HL-60/S4 treated with retinoic acid at 250 ng/mL for 4 days and 3 days (cell line): Measurements from ENCODE around the gene TSR3.

ENCODE experiments used
- in situ Hi-C: fragments of 300-500 bp; cut with MboI; formaldehyde crosslinking; loops from 2 replicates; pipeline ENCODE4 v1.7.0; 2022; ENCODE audit warnings: low sequenced_read_pairs

TSR3 gene

GRCh38 chr16:1378087-1378803 lies 26.6 kb upstream of the TSR3 start:
- in situ Hi-C loops, result no loop called here

DNA sequence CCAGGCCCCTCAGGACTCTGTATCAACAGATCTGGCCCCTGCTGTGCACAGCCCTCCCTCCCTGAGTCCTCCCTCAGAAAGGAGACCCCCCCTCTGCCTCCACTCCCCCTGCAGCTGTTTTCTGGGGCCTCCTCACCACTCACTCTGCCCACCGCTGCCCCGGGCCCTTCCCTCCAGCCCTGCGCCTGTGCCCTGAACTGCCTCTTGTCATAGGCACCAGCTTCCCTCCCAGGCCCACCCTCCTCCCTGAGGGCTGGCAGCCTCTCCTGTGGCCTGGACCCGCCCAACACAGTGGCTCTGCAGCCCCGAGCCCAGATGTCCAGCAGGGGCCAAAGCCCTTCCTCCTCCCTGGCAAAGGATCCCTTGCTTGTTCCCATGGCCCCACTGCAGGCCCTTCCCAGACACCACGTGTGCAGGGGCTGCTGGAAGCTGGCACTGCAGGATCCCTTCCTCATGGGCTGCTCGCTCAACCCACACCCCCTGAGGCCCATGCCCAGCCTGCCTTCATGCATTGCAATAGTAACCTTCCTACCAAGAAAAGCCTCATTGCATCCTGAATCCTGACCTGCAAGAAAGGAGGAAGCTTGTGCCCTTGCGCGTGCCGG lies 25.8 kb upstream of the TSR3 start:
- in situ Hi-C loops, result no loop called here

DNA sequence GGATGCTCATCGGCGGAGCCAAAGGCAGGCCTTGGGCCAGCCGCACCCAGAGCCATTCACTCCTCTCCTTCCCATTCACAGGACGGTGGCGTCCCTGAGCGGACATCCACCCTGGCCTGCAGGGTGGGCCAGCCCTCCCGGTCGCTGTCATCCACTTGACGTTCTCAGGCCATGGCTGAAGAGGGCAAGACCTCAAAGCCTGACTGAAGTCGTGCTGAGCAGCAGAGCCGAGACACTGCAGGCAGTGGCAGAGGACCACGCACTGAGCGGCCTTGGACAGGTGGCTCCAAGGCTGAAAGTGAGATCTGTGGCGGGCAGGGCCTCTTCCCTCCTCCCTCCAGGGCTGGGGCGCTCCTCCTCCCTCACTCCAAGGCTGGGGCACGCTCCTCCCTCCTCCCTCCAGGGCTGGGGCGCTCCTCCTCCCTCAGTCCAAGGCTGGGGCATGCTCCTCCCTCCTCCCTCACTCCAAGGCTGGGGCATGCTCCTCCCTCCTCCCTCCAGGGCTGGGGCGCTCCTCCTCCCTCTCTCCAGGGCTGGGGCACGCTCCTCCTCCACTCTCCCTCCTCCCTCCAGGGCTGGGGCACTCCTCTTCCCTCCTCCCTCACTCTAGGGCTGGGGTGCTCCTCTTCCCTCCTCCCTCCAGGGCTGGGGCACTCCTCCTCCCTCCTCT lies 24.2 kb upstream of the TSR3 start:
- in situ Hi-C loops, result no loop called here

DNA sequence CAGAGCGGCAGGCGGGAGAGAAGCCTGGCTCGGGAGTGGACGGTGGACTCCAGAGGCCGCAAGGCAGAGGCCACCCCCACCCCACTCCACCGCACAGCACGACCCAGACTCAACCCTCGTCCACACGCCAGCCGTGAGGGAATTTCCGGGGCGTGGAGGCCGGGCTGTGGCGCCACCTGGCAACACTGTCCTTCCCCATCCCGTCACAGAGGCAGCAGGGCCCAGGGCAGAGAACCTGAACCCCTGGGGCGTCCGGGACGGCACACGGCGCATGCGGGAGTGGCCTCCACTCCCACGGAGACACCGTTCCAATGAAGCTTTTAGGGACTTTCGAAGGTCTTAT lies 23.6 kb upstream of the TSR3 start:
- in situ Hi-C loops, result no loop called here

- in situ Hi-C loops, result no loop called here
These were observed 23.0 kb upstream of the TSR3 start for GRCh38 chr16:1374418-1375297.

- in situ Hi-C loops, result no loop called here
These were observed 20.7 kb upstream of the TSR3 start for GRCh38 chr16:1372292-1372950.

DNA sequence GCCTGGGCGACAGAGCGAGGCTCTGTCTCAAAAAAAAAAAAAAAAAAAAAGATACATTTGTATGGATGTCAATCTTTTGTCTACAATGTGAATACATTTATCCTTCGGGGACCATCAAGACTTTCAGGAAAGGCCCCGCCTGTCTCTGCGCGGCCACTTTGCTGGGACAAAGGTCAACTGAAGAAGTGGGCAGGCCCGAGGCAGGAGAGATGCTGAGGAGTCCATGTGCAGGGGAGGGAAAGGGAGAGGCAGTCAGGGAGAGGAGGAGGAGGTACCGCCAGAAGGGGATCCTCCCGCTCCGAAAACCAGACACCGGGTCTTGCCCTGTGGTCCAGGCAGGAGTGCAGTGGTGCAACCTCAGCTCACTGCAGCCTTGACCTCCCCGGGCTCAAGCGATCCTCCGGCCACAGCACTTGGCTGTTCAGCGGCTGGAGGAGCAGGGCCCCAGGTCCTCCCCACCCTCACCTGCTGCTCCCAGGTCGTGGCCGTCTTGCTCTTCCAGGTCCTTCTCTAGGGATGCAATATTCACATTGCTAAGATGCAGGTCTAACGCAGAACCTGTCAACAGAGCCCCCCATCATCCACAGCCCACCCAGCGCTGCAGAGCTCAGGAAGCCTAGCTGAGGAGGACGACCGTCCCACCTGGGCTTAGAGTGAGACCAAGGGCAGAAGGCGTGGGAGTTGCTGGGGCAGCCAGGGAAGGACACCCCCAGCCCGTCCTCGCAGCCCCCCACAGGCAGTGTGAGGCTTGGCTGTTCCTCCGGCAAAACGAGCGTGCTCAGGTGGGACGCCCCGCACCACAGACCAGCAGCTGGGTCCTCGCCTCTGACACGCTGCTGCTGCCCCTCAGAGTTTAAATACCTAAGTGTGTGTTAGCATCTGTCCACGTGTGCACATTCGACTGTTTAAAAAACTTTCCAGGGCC lies 19.6 kb upstream of the TSR3 start:
- in situ Hi-C loops, result no loop called here

DNA sequence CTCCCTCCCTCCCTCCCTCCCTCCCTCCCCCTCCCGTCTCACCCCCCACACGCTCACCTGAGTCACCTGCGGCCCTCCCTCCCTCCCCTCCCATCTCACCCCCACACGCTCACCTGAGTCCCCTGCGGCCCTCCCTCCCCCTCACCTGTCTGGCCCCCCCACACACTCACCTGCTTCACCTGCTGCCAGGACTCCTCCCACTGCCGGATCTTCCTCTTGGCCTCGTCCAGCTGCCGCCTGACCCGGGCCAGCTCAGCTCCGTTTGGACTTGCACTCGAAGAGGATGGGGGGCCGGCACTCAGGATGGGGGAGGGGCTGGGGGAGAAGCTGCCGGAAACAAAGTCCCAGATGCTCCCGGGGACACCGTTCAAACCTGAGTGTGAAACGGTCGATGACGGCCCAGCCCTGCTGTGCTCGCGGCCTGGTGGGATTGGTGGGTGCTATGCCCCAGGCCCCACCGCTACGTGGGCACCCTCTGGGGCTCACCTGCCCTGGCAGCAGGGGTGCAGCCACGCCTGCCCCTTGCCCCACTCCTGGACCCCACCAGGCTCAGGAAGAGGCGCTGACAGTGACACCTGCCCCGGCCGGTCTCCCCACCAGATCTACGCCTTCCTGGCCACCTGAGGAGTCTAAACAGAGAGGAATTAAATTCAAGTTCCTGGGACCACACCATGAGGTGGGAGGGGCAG lies 16.0 kb upstream of the TSR3 start:
- in situ Hi-C loops, result no loop called here

GRCh38 chr16:1366712-1367299 lies 15.1 kb upstream of the TSR3 start:
- in situ Hi-C loops, result no loop called here

DNA sequence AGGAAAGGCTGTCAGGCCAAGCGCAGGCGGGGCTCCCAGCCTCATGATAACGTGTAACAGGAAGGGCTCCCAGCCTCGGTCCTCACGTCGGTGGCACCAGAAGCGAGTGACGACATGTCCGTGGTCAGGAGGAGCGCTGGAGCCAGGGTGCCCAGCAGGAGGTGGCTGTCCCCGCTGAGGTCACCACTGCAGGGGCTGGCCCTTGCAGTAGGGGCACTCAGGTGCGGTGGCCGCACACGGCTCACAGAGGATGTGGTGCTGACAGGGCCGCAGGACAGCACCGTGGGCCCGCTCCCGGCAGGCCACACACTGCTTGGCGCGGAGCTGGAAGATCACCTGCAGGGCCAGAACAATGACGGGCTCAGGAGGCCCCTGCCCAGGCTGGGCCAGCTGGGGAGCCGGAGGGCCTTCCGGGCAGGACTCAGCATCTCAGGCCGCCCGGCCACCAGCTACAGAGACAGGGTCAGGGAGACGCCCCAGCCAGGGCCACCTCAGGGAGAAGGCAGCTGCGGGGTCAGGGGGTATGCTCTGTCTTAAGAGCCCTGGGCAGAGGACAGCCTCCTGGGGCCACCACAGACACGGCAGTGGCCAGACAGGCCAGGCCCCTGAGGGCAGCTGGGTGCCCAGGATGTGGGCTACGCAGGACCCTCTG lies 14.5 kb upstream of the TSR3 start:
- in situ Hi-C loops, result no loop called here

DNA sequence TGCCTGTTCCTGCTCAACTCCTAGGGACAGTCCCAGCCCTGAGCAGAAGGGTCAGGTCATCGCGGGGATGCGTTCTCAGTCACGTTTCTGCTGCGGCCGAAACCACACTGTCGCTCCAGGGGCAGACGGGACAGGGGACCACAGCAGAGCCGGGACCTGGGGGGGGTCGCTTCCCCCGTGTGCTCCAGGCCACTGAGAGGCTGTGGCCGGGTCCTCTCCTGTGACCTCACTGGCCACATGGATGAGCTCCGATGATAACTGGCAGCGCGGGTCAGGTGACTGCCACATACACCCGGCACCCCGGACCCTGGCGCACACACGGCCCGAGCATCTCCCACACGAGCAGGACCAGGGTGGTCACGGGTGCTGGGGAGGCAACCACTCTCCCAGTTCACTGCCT lies 12.8 kb upstream of the TSR3 start:
- in situ Hi-C loops, result no loop called here

GRCh38 chr16:1363501-1364041 lies 11.9 kb upstream of the TSR3 start:
- in situ Hi-C loops, result no loop called here

DNA sequence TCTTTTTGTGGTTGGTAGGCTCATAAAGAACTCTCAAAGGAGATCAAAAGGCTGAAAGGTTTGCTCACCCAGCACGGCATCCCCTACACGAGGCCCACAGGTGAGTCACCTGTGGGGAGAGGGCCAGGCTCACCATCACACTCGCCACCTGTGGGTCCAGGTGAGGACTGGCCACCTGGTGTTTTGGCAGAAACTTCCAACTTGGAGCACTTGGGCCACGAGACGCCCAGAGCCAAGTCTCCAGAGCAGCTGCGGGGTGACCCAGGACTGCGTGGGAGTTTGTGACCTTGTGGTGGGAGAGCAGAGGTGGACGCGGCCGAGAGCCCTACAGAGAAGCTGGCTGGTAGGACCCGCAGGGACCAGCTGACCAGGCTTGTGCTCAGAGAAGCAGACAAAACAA lies 11.1 kb upstream of the TSR3 start:
- in situ Hi-C loops, result no loop called here

- in situ Hi-C loops, result no loop called here
These were observed 10.1 kb upstream of the TSR3 start for GRCh38 chr16:1361685-1362360.

GRCh38 chr16:1357906-1358566 lies 6.4 kb upstream of the TSR3 start:
- in situ Hi-C loops, result no loop called here

DNA sequence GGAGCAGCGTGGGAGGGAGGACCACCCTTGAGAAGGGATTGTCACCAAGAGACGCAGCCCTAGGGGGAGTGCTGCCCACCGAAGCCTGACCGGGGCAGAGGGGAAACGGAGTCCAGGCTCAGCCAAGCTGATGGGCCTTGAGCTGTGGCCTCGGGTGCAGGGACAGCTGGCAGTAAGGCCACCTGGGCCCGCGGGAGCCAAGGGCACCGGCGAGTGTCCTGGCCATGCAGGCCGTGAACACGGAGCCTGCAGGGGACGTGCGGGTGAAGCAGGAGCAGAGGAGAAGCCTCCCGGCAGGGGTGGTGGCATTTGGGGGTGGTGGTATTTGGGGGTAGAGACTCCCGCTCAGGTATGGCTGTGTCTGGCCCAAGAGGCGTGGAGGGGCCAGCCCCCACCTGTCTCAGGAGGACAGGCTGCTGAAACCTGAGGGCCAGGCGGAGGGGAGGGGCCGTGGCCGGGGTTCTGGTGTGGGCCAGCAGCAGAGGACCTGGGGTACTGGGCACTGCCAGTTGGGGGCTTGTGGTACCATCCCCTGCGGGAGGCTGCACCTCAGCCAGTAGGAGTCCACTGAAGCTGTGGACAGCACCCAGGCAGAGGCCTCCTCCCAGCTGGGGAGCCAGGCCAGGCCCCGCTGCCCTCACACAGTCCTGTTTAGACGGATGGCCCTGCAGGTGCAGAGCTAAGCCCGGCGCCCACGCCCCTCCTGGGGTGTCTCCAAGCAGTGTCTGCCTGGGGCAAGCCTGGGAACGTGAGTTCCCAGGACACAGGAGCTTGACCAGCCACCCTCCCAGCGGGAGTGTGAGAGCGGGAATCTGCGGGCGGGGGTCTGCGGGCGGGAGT lies 4.6 kb upstream of the TSR3 start:
- in situ Hi-C loops, result no loop called here
